CD4-positive, alpha-beta T cell treated with Interferon alpha-2 for 1 hour (primary cell): ENCODE data around the gene CLPTM1.
"Not testable (repeated sequence)": the region's sequence is repeated elsewhere in the genome, so short reads cannot be mapped to it uniquely, and the experiment has no call there.

Source experiments
- DNase-seq, 2 donors: peaks; one replicate each; pipeline ENCODE4 v3.0.0-alpha.2; 2020 to 2022

The CLPTM1 gene, protein sequence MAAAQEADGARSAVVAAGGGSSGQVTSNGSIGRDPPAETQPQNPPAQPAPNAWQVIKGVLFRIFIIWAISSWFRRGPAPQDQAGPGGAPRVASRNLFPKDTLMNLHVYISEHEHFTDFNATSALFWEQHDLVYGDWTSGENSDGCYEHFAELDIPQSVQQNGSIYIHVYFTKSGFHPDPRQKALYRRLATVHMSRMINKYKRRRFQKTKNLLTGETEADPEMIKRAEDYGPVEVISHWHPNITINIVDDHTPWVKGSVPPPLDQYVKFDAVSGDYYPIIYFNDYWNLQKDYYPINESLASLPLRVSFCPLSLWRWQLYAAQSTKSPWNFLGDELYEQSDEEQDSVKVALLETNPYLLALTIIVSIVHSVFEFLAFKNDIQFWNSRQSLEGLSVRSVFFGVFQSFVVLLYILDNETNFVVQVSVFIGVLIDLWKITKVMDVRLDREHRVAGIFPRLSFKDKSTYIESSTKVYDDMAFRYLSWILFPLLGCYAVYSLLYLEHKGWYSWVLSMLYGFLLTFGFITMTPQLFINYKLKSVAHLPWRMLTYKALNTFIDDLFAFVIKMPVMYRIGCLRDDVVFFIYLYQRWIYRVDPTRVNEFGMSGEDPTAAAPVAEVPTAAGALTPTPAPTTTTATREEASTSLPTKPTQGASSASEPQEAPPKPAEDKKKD

DNA sequence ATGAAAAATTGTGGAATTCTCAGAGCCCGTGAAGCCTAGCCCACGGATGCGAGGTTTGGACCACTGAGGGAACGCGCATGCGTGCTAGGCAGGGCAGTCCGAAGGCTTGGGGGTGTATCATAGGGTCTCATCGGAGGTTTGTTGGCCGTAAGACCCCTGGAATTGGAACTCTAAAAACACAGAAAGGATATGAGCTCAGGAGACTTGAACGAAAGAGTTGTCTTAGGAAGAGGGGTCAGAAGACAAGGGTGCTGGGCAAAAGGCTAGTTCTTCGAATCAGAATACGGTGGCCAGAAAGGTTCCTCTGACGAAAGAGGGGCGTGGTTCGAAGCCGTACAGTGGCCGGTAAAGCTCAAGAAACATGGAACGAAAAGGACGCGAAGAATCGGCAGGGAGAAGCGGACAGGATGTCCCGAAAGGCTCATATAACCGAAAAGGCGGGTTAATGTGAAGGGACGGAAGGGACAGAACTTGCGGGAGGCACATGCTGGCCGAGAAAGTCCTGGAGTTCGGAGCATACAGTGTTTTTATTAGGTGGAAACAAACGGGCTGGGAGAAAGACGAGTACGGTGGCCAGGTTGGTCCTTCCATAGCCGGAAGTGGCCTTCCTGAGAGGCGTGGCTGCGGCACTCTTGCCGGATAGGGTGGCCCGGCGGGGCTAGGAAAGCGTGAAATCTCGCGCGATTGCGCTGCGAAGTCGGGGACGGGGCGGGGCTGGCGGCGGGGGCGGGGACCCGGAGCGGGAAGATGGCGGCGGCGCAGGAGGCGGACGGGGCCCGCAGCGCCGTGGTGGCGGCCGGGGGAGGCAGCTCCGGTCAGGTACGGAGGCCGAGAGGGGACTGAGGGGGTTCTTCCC lies at the start of gene CLPTM1:
TSS of gene CLPTM1 (plus strand) at position 732 of the 856 bp plus-strand sequence. CDS start at position 748, 16 bp downstream.
- peak; percentile 95 to 97 for DNase-seq

DNA sequence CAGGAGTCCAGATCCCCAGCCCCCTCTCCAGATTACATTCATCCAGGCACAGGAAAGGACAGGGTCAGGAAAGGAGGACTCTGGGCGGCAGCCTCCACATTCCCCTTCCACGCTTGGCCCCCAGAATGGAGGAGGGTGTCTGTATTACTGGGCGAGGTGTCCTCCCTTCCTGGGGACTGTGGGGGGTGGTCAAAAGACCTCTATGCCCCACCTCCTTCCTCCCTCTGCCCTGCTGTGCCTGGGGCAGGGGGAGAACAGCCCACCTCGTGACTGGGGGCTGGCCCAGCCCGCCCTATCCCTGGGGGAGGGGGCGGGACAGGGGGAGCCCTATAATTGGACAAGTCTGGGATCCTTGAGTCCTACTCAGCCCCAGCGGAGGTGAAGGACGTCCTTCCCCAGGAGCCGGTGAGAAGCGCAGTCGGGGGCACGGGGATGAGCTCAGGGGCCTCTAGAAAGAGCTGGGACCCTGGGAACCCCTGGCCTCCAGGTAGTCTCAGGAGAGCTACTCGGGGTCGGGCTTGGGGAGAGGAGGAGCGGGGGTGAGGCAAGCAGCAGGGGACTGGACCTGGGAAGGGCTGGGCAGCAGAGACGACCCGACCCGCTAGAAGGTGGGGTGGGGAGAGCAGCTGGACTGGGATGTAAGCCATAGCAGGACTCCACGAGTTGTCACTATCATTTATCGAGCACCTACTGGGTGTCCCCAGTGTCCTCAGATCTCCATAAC lies 49.6 kb upstream of the CLPTM1 start, which contains the start of gene APOE:
TSS of gene APOE (plus strand) at position 360 of the 724 bp plus-strand sequence. CDS start 829 bp downstream, outside the sequence.
- DNase-seq, result no peak

GRCh38 chr19:44907613-44908012 lies 47.6 kb upstream of the CLPTM1 start:
- DNase-seq, result no peak

DNA sequence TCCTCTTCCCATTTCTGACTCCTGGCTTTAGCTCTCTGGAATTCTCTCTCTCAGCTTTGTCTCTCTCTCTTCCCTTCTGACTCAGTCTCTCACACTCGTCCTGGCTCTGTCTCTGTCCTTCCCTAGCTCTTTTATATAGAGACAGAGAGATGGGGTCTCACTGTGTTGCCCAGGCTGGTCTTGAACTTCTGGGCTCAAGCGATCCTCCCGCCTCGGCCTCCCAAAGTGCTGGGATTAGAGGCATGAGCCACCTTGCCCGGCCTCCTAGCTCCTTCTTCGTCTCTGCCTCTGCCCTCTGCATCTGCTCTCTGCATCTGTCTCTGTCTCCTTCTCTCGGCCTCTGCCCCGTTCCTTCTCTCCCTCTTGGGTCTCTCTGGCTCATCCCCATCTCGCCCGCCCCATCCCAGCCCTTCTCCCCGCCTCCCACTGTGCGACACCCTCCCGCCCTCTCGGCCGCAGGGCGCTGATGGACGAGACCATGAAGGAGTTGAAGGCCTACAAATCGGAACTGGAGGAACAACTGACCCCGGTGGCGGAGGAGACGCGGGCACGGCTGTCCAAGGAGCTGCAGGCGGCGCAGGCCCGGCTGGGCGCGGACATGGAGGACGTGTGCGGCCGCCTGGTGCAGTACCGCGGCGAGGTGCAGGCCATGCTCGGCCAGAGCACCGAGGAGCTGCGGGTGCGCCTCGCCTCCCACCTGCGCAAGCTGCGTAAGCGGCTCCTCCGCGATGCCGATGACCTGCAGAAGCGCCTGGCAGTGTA lies 46.9 kb upstream of the CLPTM1 start:
- no peak for DNase-seq

- no peak for DNase-seq
Observed at GRCh38 chr19:44908836-44909261, 46.3 kb upstream of the CLPTM1 start.

- no peak for DNase-seq
Observed at GRCh38 chr19:44909775-44910174, 45.4 kb upstream of the CLPTM1 start.

GRCh38 chr19:44911896-44912295 lies 43.3 kb upstream of the CLPTM1 start:
- DNase-seq, result not testable (repeated sequence)

DNA sequence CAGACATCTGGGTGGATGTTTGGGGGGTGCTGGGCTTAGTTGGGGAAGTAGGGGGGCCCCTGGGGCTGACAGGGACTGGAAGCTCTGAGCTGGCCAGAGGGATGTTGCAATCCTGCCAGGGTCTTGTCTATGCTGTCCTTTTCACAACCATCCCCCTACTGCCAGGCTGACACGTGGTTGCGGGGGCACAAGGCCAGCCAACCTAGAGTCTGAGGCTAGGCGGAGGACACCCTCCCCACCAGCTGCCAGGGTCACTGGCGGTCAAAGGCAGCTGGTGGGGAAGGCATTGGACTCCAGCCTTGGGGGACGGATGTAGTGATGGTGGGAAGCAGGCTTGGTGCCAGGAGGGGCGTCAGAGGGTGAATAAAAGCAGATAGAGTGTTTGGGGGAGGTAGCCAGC lies 42.3 kb upstream of the CLPTM1 start:
- no peak for DNase-seq

GRCh38 chr19:44913512-44914432 lies 41.4 kb upstream of the CLPTM1 start:
- not testable (repeated sequence) for DNase-seq

- DNase-seq, result peak; percentile 76 to 81
Observed at GRCh38 chr19:44914433-44915206, 40.6 kb upstream of the CLPTM1 start, which contains the start of gene APOC1. APOC1 (plus strand) TSS chr19:44914608; CDS start chr19:44914892, 284 bp downstream.

- no peak for DNase-seq
Observed at GRCh38 chr19:44924243-44924725, 30.9 kb upstream of the CLPTM1 start.

DNA sequence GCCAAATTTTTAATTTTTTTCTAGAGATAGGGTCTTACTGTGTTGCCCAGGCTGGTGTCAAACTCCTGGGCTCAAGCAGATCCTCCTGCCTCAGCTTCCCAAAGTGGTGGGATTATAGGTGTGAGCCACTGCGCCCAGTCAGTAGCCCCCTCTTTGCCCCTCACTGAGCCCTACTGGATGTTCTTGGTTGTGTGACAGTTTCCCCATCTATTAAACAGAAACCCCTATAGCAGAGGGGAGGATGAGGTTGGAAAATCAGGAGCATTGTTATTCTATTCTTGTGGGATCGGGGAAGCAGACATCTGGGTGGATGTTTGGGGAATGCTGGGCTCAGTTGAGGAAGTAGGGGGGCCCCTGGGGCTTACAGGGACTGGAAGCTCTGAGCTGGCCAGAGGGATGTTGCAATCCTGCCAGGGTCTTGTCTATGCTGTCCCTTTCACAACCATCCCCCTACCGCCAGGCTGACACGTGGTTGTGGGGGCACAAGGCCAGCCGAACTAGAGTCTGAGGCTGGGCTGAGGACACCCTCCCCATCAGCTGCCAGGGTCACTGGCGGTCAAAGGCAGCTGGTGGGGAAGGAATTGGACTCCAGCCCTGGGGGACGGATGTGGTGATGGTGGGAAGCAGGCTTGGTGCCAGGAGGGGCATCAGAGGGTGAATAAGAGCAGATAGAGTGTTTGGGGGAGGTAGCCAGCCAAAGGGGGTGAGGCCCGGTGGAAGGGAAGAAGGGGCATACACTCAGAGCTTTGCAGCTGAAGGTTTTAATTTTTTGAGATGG lies 29.9 kb upstream of the CLPTM1 start:
- peak in 1 of 2 donors; percentile 4 for DNase-seq

DNA sequence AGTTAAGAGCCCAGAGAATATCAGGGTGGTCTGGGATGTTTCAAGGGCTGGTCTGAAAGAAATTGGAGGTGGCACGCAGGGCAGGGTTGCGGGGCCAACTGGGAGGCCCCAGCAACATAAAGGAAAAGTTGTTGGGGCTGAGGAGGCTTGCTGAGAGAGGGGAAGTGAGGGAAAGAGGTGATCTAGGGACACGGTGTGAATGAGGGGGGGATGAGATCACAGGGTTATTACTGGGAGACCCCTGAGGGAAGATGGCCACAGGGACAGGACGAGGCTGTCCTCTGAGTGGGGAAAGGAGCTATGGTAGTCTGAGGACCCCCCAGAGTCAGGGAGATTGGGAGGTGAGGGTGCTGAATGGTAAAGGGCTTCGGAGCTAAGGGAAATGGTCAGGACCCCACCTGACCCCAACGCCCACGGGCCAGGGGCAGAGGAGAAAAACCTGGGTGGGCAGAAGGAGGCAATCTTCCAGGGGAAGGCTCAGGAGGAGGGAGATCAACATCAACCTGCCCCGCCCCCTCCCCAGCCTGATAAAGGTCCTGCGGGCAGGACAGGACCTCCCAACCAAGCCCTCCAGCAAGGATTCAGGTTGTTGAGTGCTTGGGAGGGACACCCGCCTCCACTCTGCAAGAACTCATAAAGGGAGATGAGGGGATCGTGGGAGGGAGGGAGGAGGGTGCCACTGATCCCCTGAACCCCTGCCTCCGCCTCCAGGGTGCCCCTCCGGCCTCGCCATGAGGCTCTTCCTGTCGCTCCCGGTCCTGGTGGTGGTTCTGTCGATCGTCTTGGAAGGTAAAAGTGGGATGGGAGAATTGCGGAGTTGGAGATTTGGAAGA lies 28.7 kb upstream of the CLPTM1 start:
- DNase-seq, result not testable (repeated sequence)

GRCh38 chr19:44927746-44928145 lies 27.4 kb upstream of the CLPTM1 start:
- DNase-seq, result no peak

GRCh38 chr19:44930088-44930487 lies 25.1 kb upstream of the CLPTM1 start:
- DNase-seq, result no peak

DNA sequence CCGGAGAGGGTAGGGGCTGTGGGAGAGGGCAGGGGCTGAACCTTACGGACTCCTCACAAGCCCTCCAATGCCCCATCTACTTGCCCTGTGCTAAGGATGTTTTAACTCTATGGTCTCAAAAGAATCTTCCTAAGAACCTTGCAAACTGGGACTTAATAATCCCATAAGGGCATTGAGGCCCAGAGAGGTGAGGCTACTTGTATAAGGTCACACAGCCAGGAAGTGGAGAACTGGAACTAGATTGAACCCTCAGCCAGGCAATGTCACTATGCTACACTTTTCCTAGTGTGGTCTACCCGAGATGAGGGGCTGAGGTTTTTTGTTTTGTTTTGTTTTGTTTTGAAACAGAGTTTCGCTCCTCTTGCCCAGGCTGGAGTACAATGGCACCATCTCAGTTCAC lies 23.6 kb upstream of the CLPTM1 start:
- DNase-seq, result no peak

DNA sequence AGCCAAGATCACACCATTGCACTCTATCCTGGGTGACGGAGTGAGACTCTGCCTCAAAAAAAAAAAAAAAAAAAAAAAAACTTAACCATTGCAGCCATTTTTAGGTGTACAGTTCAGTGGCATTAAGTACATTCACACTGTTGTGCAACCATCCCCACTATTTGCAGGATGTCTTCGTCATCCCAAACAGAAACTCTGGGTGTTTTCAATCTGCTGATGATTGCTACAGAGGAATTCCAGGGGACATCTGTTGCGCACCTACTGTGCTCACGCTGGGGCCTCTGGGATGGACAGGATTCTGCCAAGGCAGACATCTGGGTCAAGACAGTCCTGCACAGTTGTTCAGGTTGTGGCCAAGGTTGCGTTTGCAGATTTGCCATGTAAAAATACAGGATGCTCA lies 15.5 kb upstream of the CLPTM1 start:
- no peak for DNase-seq
